Neuronal stem cell (in vitro differentiated cells): ENCODE data around the gene AK9.

Experiments
- DNase-seq: peaks from one replicate; pipeline ENCODE4 v3.0.0-alpha.2; 2013; ENCODE audit warnings: low spot score
- H2AFZ ChIP-seq: one replicate; pipeline ENCODE4 v1.6.1; 2013; ENCODE audit warnings: mild to moderate bottlenecking, low read length, inconsistent platforms
- H2AK5ac ChIP-seq: 2 replicates; pipeline ENCODE4 v1.6.1; 2013; ENCODE audit warnings: low read depth, mild to moderate bottlenecking, inconsistent platforms, low read length, moderate library complexity, mixed read lengths
- H2BK120ac ChIP-seq: 2 replicates; pipeline ENCODE4 v1.6.1; 2013; ENCODE audit warnings: low read depth, mild to moderate bottlenecking, inconsistent platforms, low read length, moderate library complexity, mixed read lengths
- H2BK12ac ChIP-seq: one replicate; pipeline ENCODE4 v1.6.1; 2013; ENCODE audit warnings: low read length, inconsistent platforms
- H2BK15ac ChIP-seq: 2 replicates; pipeline ENCODE4 v1.6.1; 2013; ENCODE audit warnings: mild to moderate bottlenecking, low read length, inconsistent platforms, mixed read lengths
- H2BK5ac ChIP-seq: one replicate; pipeline ENCODE4 v1.6.1; 2013; ENCODE audit warnings: inconsistent platforms, mild to moderate bottlenecking, low read length, moderate library complexity
- H3K14ac ChIP-seq: one replicate; pipeline ENCODE4 v1.6.1; 2013; ENCODE audit warnings: low read length, inconsistent platforms
- H3K18ac ChIP-seq: 2 replicates; pipeline ENCODE4 v1.6.1; 2013; ENCODE audit warnings: low read length, inconsistent platforms
- H3K23ac ChIP-seq: 2 replicates; pipeline ENCODE4 v1.6.1; 2013; ENCODE audit warnings: low read depth, mild to moderate bottlenecking, mixed read lengths, low read length, inconsistent platforms; ENCODE audit not compliant: poor library complexity
- H3K27ac ChIP-seq: replicated peaks from 3 replicates; pipeline ENCODE4 v1.5.1; 2013; ENCODE audit warnings: low read length, inconsistent platforms
- H3K27me3 ChIP-seq, 3 experiments: 2 replicates each; pipeline ENCODE4 v1.6.1; 2013; ENCODE audit warnings: low read length in 3 of 3, mild to moderate bottlenecking in 2 of 3, inconsistent platforms in 1 of 3, low read depth in 1 of 3, mixed read lengths in 1 of 3, moderate library complexity in 1 of 3; ENCODE audit not compliant: control insufficient read depth in 3 of 3, insufficient read depth in 3 of 3
- H3K36me3 ChIP-seq, 2 donors: replicated peaks in 1 of 2; 2 replicates each; pipeline ENCODE4 v1.6.1; 2013; ENCODE audit warnings: low read length in 2 of 2; ENCODE audit not compliant: control insufficient read depth in 2 of 2, insufficient read depth in 2 of 2
- H3K4ac ChIP-seq: 2 replicates; pipeline ENCODE4 v1.6.1; 2013; ENCODE audit warnings: inconsistent platforms, mild to moderate bottlenecking, low read length, moderate library complexity
- H3K4me1 ChIP-seq, 2 donors: 1 replicate in 1 of 2; 2 replicates in 1 of 2; pipeline ENCODE4 v1.6.1; 2013; ENCODE audit warnings: low read length in 2 of 2, low read depth in 1 of 2; ENCODE audit not compliant: control insufficient read depth in 2 of 2, insufficient read depth in 1 of 2
- H3K4me2 ChIP-seq: one replicate; pipeline ENCODE4 v1.6.1; 2013; ENCODE audit warnings: mild to moderate bottlenecking, low read length, inconsistent platforms; ENCODE audit not compliant: insufficient read depth, poor library complexity, severe bottlenecking
- H3K4me3 ChIP-seq, 2 donors: 2 replicates each; pipeline ENCODE4 v1.5.1; 2013; ENCODE audit warnings: low read length in 2 of 2, mild to moderate bottlenecking in 2 of 2, inconsistent platforms in 1 of 2, moderate library complexity in 1 of 2
- H3K79me1 ChIP-seq: one replicate; pipeline ENCODE4 v1.6.1; 2013; ENCODE audit warnings: low read depth, mild to moderate bottlenecking, inconsistent platforms, low read length, moderate library complexity
- H3K9ac ChIP-seq: one replicate; pipeline ENCODE4 v1.6.1; 2013; ENCODE audit warnings: mild to moderate bottlenecking, low read depth, low read length, inconsistent platforms; ENCODE audit not compliant: poor library complexity
- H3K9me3 ChIP-seq, 2 donors: replicated peaks in 1 of 2; 2 replicates each; pipeline versions ENCODE3 to v1.6.1; 2013; ENCODE audit warnings: low read length in 2 of 2, mild to moderate bottlenecking in 2 of 2, inconsistent platforms in 1 of 2, low read depth in 1 of 2, mixed read lengths in 1 of 2, moderate library complexity in 1 of 2; ENCODE audit not compliant: control insufficient read depth in 2 of 2, insufficient read depth in 1 of 2
- H4K8ac ChIP-seq: one replicate; pipeline ENCODE4 v1.6.1; 2013; ENCODE audit warnings: low read depth, mild to moderate bottlenecking, inconsistent platforms, low read length, moderate library complexity
- H4K91ac ChIP-seq: one replicate; pipeline ENCODE4 v1.6.1; 2013; ENCODE audit warnings: low read length, low read depth, mild to moderate bottlenecking, inconsistent platforms; ENCODE audit not compliant: poor library complexity
- WGBS, 2 donors: extraction: QIAGEN DNeasy Blood & Tissue Kit; methylation state at CpG; one replicate each; pipeline ENCODE4 v1.1.7; 2013; ENCODE audit warnings: missing lambda C conversion rate in 2 of 2, mixed read lengths in 1 of 2; ENCODE audit not compliant: insufficient read length in 2 of 2, insufficient replicate concordance in 1 of 2; ENCODE audit errors: extremely low coverage in 2 of 2; 5-methylcytosine and 5-hydroxymethylcytosine counted together

AK9 gene

GRCh38 chr6:109515781-109516409, 175.1 kb downstream of the AK9 start:
- no peaks in the 10 kb centered on the region for H3K36me3 ChIP-seq
- H3K27ac ChIP-seq: no peak overlapping the region
- H2AFZ ChIP-seq: no peak overlapping the region
- no peak overlapping the region for H3K4me3 ChIP-seq
- no peaks in the 10 kb centered on the region for H3K9me3 ChIP-seq
- WGBS, 2 donors: no CpG with 5 or more reads among the region's 6 CpGs
- no peak for DNase-seq
- no peak overlapping the region for H2BK120ac ChIP-seq
- H3K4me1 ChIP-seq: peaks cover 1 to 3% of the 10 kb centered on the region in 2 donors
- no peak overlapping the region for H3K4me2 ChIP-seq
- no peaks in the 10 kb centered on the region for H3K79me1 ChIP-seq
- H3K18ac ChIP-seq: no peak overlapping the region
- no peak overlapping the region for H2BK12ac ChIP-seq
- H3K9ac ChIP-seq: no peak overlapping the region
- H3K23ac ChIP-seq: no peak overlapping the region
- no peak overlapping the region for H2BK15ac ChIP-seq
- H3K4ac ChIP-seq: no peak overlapping the region
- no peak overlapping the region for H4K8ac ChIP-seq
- no peak overlapping the region for H2BK5ac ChIP-seq
- no peak overlapping the region for H2AK5ac ChIP-seq
- H3K14ac ChIP-seq: no peak overlapping the region
- H4K91ac ChIP-seq: no peak overlapping the region
- H3K27me3 ChIP-seq: peaks cover 0 to 8% (median 0%) of the 10 kb centered on the region in 3 experiments

DNA sequence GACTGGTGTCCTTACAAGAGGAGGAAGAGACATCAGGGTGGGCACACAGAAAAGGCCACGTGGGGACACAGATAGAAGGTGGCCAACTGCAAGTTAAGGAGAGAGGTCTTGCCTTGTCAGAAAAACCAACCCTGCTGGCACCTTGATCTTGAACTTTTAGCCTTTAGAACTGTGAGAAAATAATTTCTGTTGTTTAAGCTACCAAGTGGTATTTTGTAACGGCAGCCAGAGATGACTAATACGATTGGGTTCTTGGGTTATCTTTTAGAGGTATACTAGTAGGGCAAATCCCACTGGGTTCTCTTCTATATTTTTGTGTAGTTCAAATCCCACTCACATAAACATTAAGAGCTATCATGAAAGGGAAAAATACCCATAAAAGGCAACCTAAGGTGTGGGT, 176.1 kb downstream of the AK9 start:
- H3K9ac ChIP-seq: no peak overlapping the region

GRCh38 chr6:109513571-109514071, 177.4 kb downstream of the AK9 start:
- no peak overlapping the region for H4K8ac ChIP-seq
- no peak overlapping the region for H2BK5ac ChIP-seq
- no peak overlapping the region for H2BK15ac ChIP-seq
- peaks cover 0 to 5% of the 10 kb centered on the region in 2 donors for H3K9me3 ChIP-seq
- no peak overlapping the region for H2BK120ac ChIP-seq
- H3K4me2 ChIP-seq: no peak overlapping the region
- no peak overlapping the region for H2BK12ac ChIP-seq
- no peak overlapping the region for H3K4me3 ChIP-seq
- no peak overlapping the region for H3K14ac ChIP-seq
- no peak overlapping the region for H3K23ac ChIP-seq
- no peak overlapping the region for H4K91ac ChIP-seq
- no peaks in the 10 kb centered on the region for H3K79me1 ChIP-seq
- H3K18ac ChIP-seq: no peak overlapping the region
- H3K36me3 ChIP-seq: no peaks in the 10 kb centered on the region
- H3K27me3 ChIP-seq: peaks cover 0 to 8% (median 0%) of the 10 kb centered on the region in 3 experiments
- H2AK5ac ChIP-seq: no peak overlapping the region
- no peak overlapping the region for H3K9ac ChIP-seq
- H3K4me1 ChIP-seq: peaks cover 3% of the 10 kb centered on the region in 2 donors
- H3K4ac ChIP-seq: no peak overlapping the region
- no peak for DNase-seq
- no CpG with 5 or more reads among the region's 2 CpGs for WGBS, 2 donors
- no peak overlapping the region for H2AFZ ChIP-seq
- peak overlapping the region; percentile 48 for H3K27ac ChIP-seq

More for the DNA sequence above, 176.1 kb downstream of the AK9 start:
- no peak overlapping the region for H2BK120ac ChIP-seq
- no peaks in the 10 kb centered on the region for H3K36me3 ChIP-seq
- no peak overlapping the region for H4K8ac ChIP-seq
- no peak overlapping the region for H3K18ac ChIP-seq
- no peak overlapping the region for H3K27ac ChIP-seq
- H3K23ac ChIP-seq: no peak overlapping the region
- H3K27me3 ChIP-seq: peaks cover 0 to 8% (median 0%) of the 10 kb centered on the region in 3 experiments
- H4K91ac ChIP-seq: no peak overlapping the region
- H3K14ac ChIP-seq: no peak overlapping the region
- no peak overlapping the region for H2AFZ ChIP-seq
- DNase-seq: no peak
- no peaks in the 10 kb centered on the region for H3K79me1 ChIP-seq
- H2AK5ac ChIP-seq: no peak overlapping the region
- no peak overlapping the region for H3K4me3 ChIP-seq
- H3K4me1 ChIP-seq: peaks cover 1 to 3% of the 10 kb centered on the region in 2 donors
- H3K4ac ChIP-seq: no peak overlapping the region
- no peak overlapping the region for H2BK5ac ChIP-seq
- no peak overlapping the region for H2BK12ac ChIP-seq
- H3K4me2 ChIP-seq: no peak overlapping the region
- H2BK15ac ChIP-seq: no peak overlapping the region
- WGBS, 2 donors: no CpG with 5 or more reads among the region's 3 CpGs
- peaks cover 0 to 1% of the 10 kb centered on the region in 2 donors for H3K9me3 ChIP-seq

- Histone ChIP-seq H2BK120ac (no peak overlapping the region), H3K4me2 (no peak overlapping the region), H4K91ac (no peak overlapping the region), H2AFZ (no peak overlapping the region), H3K4me3 (no peak overlapping the region), H3K23ac (no peak overlapping the region), H4K8ac (no peak overlapping the region), H3K9me3 (peaks cover 0 to 5% of the 10 kb centered on the region in 2 donors), H3K14ac (no peak overlapping the region), H3K9ac (no peak overlapping the region), H3K79me1 (no peaks in the 10 kb centered on the region), H3K18ac (no peak overlapping the region), H2AK5ac (no peak overlapping the region), H3K4ac (no peak overlapping the region), H3K27me3 (peaks cover 0 to 8% (median 0%) of the 10 kb centered on the region in 3 experiments), H2BK15ac (no peak overlapping the region), H2BK5ac (no peak overlapping the region), H3K27ac (no peak overlapping the region), H2BK12ac (no peak overlapping the region), H3K4me1 (peaks cover 3 to 5% of the 10 kb centered on the region in 2 donors), H3K36me3 (no peaks in the 10 kb centered on the region)
- WGBS, 2 donors: no CpG with 5 or more reads among the region's 2 CpGs
- no peak for DNase-seq
Observed at GRCh38 chr6:109512271-109512817, 178.7 kb downstream of the AK9 start.
